Panc1 (cell line): Measurements from ENCODE around the gene PGGHG. TPM values are rescaled to one million over a fixed set of nuclear protein-coding genes. Genes with fewer than 3 reads are reported as not detected.

Source experiments
- total RNA-seq: library from RNA; stranded (reverse); gene quantifications from one replicate; pipeline ENCODE4 v1.2.1, GENCODE V29; 2021; ENCODE audit not compliant: unreplicated experiment

The PGGHG gene
- total RNA-seq, 1 experiment from 2014 or later = 115 TPM

Other genes with a start within 250 kb of the PGGHG start
- not detected for gene SCGB1C1, start 96.0 kb upstream of the PGGHG start, total RNA-seq
- 89.0 TPM for gene BET1L, start 81.7 kb upstream of the PGGHG start, total RNA-seq
- 264 TPM for gene RIC8A, start 81.4 kb upstream of the PGGHG start, total RNA-seq
- gene SIRT3, start 52.8 kb upstream of the PGGHG start, total RNA-seq = 37.5 TPM
- 271 TPM for gene PSMD13, start 52.1 kb upstream of the PGGHG start, total RNA-seq
- gene NLRP6, start 10.7 kb upstream of the PGGHG start, total RNA-seq = 0.59 TPM
- not detected for gene IFITM5, start 10.4 kb downstream of the PGGHG start, total RNA-seq
- 183 TPM for gene IFITM2, start 18.7 kb downstream of the PGGHG start, total RNA-seq
- 66.3 TPM for gene IFITM1, start 24.9 kb downstream of the PGGHG start, total RNA-seq
- gene IFITM3, start 31.7 kb downstream of the PGGHG start, total RNA-seq = 614 TPM
- 122 TPM for gene B4GALNT4, start 80.4 kb downstream of the PGGHG start, total RNA-seq
- 36.8 TPM for gene PKP3, start 105.1 kb downstream of the PGGHG start, total RNA-seq
- 183 TPM for gene SIGIRR, start 125.9 kb downstream of the PGGHG start, total RNA-seq
- 61.4 TPM for gene ANO9, start 152.9 kb downstream of the PGGHG start, total RNA-seq
- 103 TPM for gene PTDSS2, start 161.2 kb downstream of the PGGHG start, total RNA-seq
- gene RNH1, start 218.1 kb downstream of the PGGHG start, total RNA-seq = 345 TPM
- 175 TPM for gene HRAS, start 246.4 kb downstream of the PGGHG start, total RNA-seq
- 9.8 TPM for gene LRRC56, start 248.4 kb downstream of the PGGHG start, total RNA-seq